Ascending aorta (tissue), 2 donors: Measurements from ENCODE around the gene LYRM7. TPM values are rescaled to one million over a fixed set of nuclear protein-coding genes. Genes with fewer than 3 reads are reported as not detected.
"Not testable (repeated sequence)": the region's sequence is repeated elsewhere in the genome, so short reads cannot be mapped to it uniquely, and the experiment has no call there.

Experiments used
- DNase-seq, 2 donors: peaks; one replicate each; pipeline ENCODE4 v3.0.0-alpha.2; 2019; ENCODE audit warnings: low spot score in 2 of 2
- H3K27ac ChIP-seq, 2 donors: fragments of 200-600 bp; sonication (generic); one replicate each; pipeline ENCODE4 v1.5.1; 2016 to 2017; ENCODE audit warnings: mild to moderate bottlenecking in 1 of 2
- H3K27me3 ChIP-seq: fragments of 200-600 bp; sonication (generic); one replicate; pipeline ENCODE4 v1.5.1; 2017
- H3K36me3 ChIP-seq, 2 donors: fragments of 200-600 bp; sonication (generic); one replicate each; pipeline ENCODE4 v1.5.1; 2016
- H3K4me1 ChIP-seq, 2 donors: fragments of 200-600 bp; sonication (generic); one replicate each; pipeline ENCODE4 v1.5.1; 2016 to 2017; ENCODE audit warnings: mild to moderate bottlenecking in 1 of 2
- H3K4me3 ChIP-seq, 2 donors: fragments of 200-600 bp; sonication (generic); one replicate each; pipeline ENCODE4 v1.5.1; 2016 to 2017; ENCODE audit warnings: mild to moderate bottlenecking in 1 of 2
- H3K9me3 ChIP-seq, 2 donors: fragments of 200-600 bp; sonication (generic); one replicate each; pipeline ENCODE4 v1.5.1; 2016
- intact Hi-C: fragments of 100-400 bp; cut with DNase I; formaldehyde crosslinking; loops from one replicate; pipeline ENCODE4 v1.15.1; 2023
- total RNA-seq: library from RNA; depleted of rRNA; stranded (reverse); fragments of >200 nt; gene quantifications from one replicate; pipeline ENCODE4 v1.1.0, GENCODE V29; 2016
- TF ChIP-seq, protein P1 (sequence below), 3 experiments: fragments of 200-600 bp in 2 of 3; fragments of 450-650 bp in 1 of 3; sonication (generic) in 2 of 3; IDR thresholded peaks; one replicate each; pipeline ENCODE4 v1.5.1; 2016 to 2019; ENCODE audit warnings: antibody characterized with exemption in 3 of 3, mild to moderate bottlenecking in 1 of 3, moderate library complexity in 1 of 3

The LYRM7 gene
- total RNA-seq, 1 donor from 2014 or later = 0.32 TPM

DNA sequence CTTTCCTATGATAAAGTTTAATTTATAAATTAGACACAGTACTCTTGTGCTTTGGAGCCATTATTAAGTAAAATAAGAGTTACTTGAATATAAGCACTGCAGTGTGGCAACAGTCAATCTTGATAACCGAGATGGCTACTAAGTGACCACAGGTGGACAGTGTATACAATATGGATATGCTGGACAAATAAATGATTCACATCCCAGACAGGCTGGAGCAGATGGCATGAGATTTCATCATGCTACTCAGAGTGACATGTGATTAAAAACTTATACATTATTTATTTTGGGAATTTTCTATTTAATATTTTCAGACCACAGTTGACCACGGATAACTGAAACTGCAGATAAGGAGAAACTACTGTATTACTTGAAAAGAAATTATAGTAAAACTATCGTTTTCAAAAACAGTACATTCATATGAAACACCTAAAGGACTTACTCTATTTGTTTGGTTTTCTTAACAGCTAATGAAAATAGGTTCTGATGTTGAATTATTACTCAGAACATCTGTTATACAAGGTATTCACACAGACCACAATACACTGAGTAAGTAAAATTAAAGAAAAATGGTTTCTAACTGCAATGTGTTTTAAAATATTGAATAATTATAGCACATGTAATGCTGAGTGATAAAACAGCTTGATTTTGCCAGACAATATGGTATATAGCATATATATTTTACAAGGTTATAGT lies 16.0 kb downstream of the LYRM7 start:
- Histone ChIP-seq H3K36me3 (peaks cover 0 to 4% of the 10 kb centered on the region in 2 donors), H3K4me3 (no peak overlapping the region), H3K9me3 (no peaks in the 10 kb centered on the region), H3K27ac (no peak overlapping the region), H3K4me1 (no peaks in the 10 kb centered on the region), H3K27me3 (no peaks in the 10 kb centered on the region)
- TF ChIP-seq, protein P1, sequence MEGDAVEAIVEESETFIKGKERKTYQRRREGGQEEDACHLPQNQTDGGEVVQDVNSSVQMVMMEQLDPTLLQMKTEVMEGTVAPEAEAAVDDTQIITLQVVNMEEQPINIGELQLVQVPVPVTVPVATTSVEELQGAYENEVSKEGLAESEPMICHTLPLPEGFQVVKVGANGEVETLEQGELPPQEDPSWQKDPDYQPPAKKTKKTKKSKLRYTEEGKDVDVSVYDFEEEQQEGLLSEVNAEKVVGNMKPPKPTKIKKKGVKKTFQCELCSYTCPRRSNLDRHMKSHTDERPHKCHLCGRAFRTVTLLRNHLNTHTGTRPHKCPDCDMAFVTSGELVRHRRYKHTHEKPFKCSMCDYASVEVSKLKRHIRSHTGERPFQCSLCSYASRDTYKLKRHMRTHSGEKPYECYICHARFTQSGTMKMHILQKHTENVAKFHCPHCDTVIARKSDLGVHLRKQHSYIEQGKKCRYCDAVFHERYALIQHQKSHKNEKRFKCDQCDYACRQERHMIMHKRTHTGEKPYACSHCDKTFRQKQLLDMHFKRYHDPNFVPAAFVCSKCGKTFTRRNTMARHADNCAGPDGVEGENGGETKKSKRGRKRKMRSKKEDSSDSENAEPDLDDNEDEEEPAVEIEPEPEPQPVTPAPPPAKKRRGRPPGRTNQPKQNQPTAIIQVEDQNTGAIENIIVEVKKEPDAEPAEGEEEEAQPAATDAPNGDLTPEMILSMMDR (IDR thresholded peaks at IDR 0.05) = no peak
- no peak for DNase-seq
- intact Hi-C loops = no loop called here

DNA sequence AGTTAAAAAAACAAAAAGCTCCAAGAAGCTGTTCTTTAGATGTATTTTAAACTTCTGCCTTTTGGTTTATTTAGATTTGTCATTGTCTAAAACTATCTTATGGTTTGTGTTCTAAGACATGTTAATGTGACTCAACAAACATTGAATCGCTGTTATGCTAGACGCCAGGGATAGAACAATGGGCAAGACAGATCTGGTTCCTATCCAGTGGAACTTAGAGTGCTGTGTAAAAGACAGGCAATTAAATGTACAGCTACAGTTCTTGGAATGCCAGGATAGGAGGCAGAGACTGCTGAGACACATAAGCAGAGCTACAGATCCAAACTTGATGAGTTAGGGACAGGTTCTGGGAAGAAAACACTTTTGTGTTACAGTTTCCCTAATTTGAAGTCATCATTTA lies 22.4 kb downstream of the LYRM7 start:
- DNase-seq = no peak
- no peaks in the 10 kb centered on the region for H3K9me3 ChIP-seq
- no peaks in the 10 kb centered on the region for H3K4me1 ChIP-seq
- no peaks in the 10 kb centered on the region for H3K36me3 ChIP-seq
- H3K4me3 ChIP-seq = no peak overlapping the region
- no peak overlapping the region for H3K27ac ChIP-seq
- no peaks in the 10 kb centered on the region for H3K27me3 ChIP-seq
- TF ChIP-seq, protein P1 (IDR thresholded peaks at IDR 0.05) = no peak
- intact Hi-C loops = no loop called here

DNA sequence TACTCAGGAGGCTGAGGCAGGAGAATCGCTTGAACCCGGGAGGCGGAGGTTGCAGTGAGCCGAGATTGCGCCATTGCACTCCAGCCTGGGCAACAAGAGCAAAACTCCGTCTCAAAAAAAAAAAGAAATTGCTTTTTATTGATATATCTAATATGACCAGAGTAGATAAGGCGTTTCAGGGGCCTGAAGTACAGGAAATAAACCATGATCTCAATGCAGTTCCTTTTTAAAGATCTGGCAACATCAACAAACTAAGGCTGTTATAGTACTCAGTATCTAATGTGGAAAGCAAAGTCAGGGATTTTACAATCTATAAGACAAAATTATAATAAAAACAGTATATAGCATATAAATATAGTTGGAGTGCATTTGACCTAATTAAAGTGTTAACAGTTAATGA lies 23.2 kb downstream of the LYRM7 start:
- H3K9me3 ChIP-seq, H3K4me3 ChIP-seq, H3K4me1 ChIP-seq, H3K27ac ChIP-seq, intact Hi-C loops, H3K27me3 ChIP-seq, H3K36me3 ChIP-seq, DNase-seq: not testable (repeated sequence)

DNA sequence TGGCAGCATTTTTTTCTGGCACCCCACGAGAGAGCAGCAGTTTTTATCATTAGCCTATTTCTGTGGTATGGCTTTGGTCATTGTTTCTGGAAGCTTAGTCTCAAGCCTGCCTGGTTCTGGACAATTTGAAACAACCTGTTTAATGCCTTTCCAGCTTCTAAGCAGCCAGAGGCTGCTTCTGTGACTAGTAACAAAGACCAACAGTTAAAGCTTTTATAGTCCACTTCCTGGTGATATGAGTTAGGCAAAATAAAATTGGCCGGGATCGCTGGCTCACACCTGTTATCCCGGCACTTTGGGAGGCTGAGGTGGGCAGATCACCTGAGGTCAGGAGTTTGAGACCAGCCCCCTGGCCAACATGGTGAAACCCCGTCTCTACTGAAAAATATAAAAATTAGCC lies 24.0 kb downstream of the LYRM7 start:
- TF ChIP-seq, protein P1 (IDR thresholded peaks at IDR 0.05) = no peak
- intact Hi-C loops = no loop called here
- Histone ChIP-seq H3K27me3 (no peaks in the 10 kb centered on the region), H3K4me3 (no peak overlapping the region), H3K27ac (no peak overlapping the region), H3K9me3 (no peaks in the 10 kb centered on the region), H3K36me3 (peaks cover 0 to 4% of the 10 kb centered on the region in 2 donors), H3K4me1 (no peaks in the 10 kb centered on the region)
- DNase-seq = no peak

DNA sequence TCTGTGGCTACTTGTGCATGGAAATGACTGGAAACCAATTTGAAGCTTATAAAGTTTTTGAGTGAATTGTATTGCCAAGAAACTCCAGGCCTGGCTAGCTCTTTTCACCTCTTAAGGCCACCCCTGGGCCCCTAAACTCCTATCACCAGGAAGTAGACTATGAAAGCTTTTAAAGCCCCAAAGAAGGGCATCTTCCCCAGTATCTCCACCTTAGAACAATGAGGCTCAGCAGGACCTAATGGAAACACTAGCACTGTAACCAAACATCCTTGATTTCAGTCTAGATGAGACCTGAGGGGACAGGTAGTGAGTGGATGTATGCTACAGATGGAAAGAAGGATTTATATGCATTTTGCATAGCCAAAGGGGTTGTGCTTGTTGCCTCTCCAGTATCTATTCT lies 25.0 kb downstream of the LYRM7 start:
- intact Hi-C loops = no loop called here
- TF ChIP-seq, protein P1 (IDR thresholded peaks at IDR 0.05) = no peak
- no peak for DNase-seq

DNA sequence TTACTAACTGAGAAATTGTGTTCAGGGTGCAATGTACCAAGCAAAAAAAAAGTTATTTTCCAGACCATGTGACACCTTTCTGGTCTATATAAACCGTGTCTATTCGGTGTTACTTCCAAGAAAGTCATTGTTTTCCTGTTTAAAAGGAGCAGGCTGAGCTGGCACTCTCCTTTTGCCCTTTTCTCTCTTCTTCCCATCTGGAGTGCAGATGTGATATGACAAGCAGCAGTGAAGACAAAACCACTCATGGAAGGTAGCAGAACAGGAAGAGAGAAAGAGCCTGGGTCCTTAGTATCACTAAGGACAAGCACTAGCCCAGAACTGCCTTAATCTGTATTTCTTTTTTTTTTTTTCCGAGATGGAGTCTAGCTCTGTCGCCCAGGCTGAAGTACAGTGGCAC lies 25.6 kb downstream of the LYRM7 start:
- Histone ChIP-seq H3K4me3 (no peak overlapping the region), H3K27me3 (no peaks in the 10 kb centered on the region), H3K27ac (no peak overlapping the region), H3K9me3 (no peaks in the 10 kb centered on the region), H3K4me1 (no peaks in the 10 kb centered on the region), H3K36me3 (peaks cover 4 to 5% of the 10 kb centered on the region in 2 donors)
- no peak for DNase-seq
- intact Hi-C loops = no loop called here
- TF ChIP-seq, protein P1 (IDR thresholded peaks at IDR 0.05) = no peak

More for the DNA sequence above, 25.0 kb downstream of the LYRM7 start:
- Histone ChIP-seq H3K27me3 (no peaks in the 10 kb centered on the region), H3K4me1 (no peaks in the 10 kb centered on the region), H3K9me3 (no peaks in the 10 kb centered on the region), H3K27ac (no peak overlapping the region), H3K4me3 (no peak overlapping the region), H3K36me3 (peaks cover 4 to 5% of the 10 kb centered on the region in 2 donors)
